ENCODE results near the gene RAMP2.

- TF ChIP-seq YY1 (IDR thresholded peaks at IDR 0.05; ENCODE audit: insufficient read depth, insufficient read length) (no peak), SUZ12 (IDR thresholded peaks at IDR 0.05; ENCODE audit: extremely low read depth, insufficient read depth, insufficient read length) (no peak), ZNF274 (IDR thresholded peaks at IDR 0.05; ENCODE audit: low read depth, low read length) (no peak)
These were observed 13.2 kb downstream of the RAMP2 start for GRCh38 chr17:42774066-42774745.

Data from NT2/D1 (cell line).